Epithelial cell of proximal tubule (primary cell): ENCODE data around the gene NME9. TPM values are rescaled to one million over a fixed set of nuclear protein-coding genes. Genes with fewer than 3 reads are reported as not detected.

Experiments
- DNase-seq: peaks from one replicate; pipeline ENCODE4 v3.0.0-alpha.2; 2011; ENCODE audit warnings: low read depth
- H3K4me3 ChIP-seq: 2 replicates; pipeline ENCODE4 v1.5.1; 2011; ENCODE audit warnings: low read depth, mild to moderate bottlenecking, low read length
- CTCF ChIP-seq: conservative IDR thresholded peaks from 2 replicates; pipeline ENCODE4 v1.5.1; 2012; ENCODE audit warnings: low read depth, mild to moderate bottlenecking, low read length
- total RNA-seq: library from RNA; depleted of rRNA; stranded (reverse); fragments of >200 nt; gene quantifications from 2 replicates; pipeline ENCODE4 v1.2.3, GENCODE V29; 2015

The NME9 gene
- total RNA-seq, 1 donor from 2014 or later, result not detected

- DNase-seq, result no peak
- TF ChIP-seq CTCF, result peak; percentile 28
- H3K4me3 ChIP-seq, result no peak overlapping the region
These were observed 44.6 kb downstream of the NME9 start for GRCh38 chr3:138284957-138285477.

GRCh38 chr3:138284079-138284478, 45.6 kb downstream of the NME9 start:
- no peak for DNase-seq
- no peak overlapping the region for H3K4me3 ChIP-seq
- TF ChIP-seq CTCF, result no peak

- no peak overlapping the region for H3K4me3 ChIP-seq
- DNase-seq, result no peak
- TF ChIP-seq CTCF, result no peak
These were observed 46.8 kb downstream of the NME9 start for GRCh38 chr3:138282836-138283235.

DNA sequence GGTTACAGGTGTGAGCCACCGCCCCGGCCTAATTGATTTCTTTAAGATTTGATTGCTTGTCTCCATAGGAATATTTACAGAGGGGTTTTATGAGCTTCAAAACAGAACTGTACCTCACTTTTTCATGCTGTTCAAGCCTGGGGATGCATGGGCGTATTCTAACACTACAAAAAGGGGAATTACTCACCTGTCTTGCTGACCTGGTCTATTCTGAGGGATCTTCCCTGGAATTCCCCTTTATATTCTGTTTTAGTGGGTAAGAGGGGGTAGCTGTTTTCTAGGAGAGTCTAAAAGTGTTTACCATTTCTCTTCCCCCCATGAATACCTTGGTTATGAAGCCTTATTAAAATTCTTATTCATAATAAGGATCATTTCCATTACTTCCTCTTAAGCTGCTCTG, 48.1 kb downstream of the NME9 start:
- H3K4me3 ChIP-seq, result no peak overlapping the region
- DNase-seq, result no peak
- TF ChIP-seq CTCF, result no peak

- TF ChIP-seq CTCF, result no peak
These were observed 58.4 kb downstream of the NME9 start for GRCh38 chr3:138271189-138271794.

DNA sequence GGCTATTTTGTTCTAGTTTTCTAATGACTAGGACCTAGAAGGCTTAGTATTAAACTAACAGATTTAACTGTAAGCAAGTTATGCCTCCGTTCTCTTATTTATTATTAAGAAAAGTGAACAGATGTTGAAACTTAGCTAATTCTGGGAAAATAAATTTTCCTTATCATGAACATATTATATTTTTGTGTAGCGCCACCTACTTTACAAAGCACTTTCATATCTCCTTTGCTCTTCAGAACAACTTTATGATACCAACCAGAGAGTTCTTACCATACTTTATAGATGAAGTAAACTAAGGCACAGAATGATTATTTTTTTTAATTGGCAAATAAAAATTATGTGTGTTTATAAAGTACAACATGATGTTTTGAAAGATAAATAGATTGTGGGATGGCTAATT, 59.4 kb downstream of the NME9 start:
- no peak for TF ChIP-seq CTCF
- no peak overlapping the region for H3K4me3 ChIP-seq
- DNase-seq, result no peak

More at GRCh38 chr3:138271189-138271794, 58.4 kb downstream of the NME9 start:
- DNase-seq, result no peak
- H3K4me3 ChIP-seq, result no peak overlapping the region

GRCh38 chr3:138267083-138267482, 62.6 kb downstream of the NME9 start:
- TF ChIP-seq CTCF, result no peak
- DNase-seq, result no peak
- H3K4me3 ChIP-seq, result no peak overlapping the region
